Adrenal gland (tissue), 12 donors: ENCODE measurements around the gene COL17A1. TPM values are rescaled to one million over a fixed set of nuclear protein-coding genes. Genes with fewer than 3 reads are reported as not detected.

Source experiments
- DNase-seq, 7 donors: peaks; one replicate each; pipeline ENCODE4 v3.0.0-alpha.2; 2019 to 2020
- H3K27ac ChIP-seq, 5 donors: fragments of 200-600 bp; sonication (generic) in 4 of 5; 1 replicate in 3 of 5; 2 replicates in 2 of 5; pipeline versions ENCODE4 v1.5.1 to v1.8.0; 2016 to 2020; ENCODE audit warnings: mild to moderate bottlenecking in 1 of 5
- H3K27me3 ChIP-seq: fragments of 200-600 bp; 2 replicates; pipeline ENCODE4 v1.8.0; 2021
- H3K36me3 ChIP-seq, 2 donors: fragments of 200-600 bp; replicated peaks in 1 of 2; 1 replicate in 1 of 2; 2 replicates in 1 of 2; pipeline versions ENCODE4 v1.5.1 to v1.8.0; 2018 to 2022
- H3K4me1 ChIP-seq, 2 donors: fragments of 200-600 bp; replicated peaks in 1 of 2; 1 replicate in 1 of 2; 2 replicates in 1 of 2; pipeline versions ENCODE4 v1.5.1 to v1.8.0; 2018 to 2021
- H3K4me3 ChIP-seq, 4 donors: fragments of 200-600 bp; sonication (generic) in 3 of 4; one replicate each; pipeline ENCODE4 v1.5.1; 2016 to 2018
- H3K9me3 ChIP-seq, 3 donors: fragments of 200-600 bp; sonication (generic) in 1 of 3; replicated peaks in 1 of 3; 1 replicate in 2 of 3; 2 replicates in 1 of 3; pipeline versions ENCODE4 v1.5.1 to v1.8.0; 2016 to 2021
- CTCF ChIP-seq, 6 experiments: fragments of 450-650 bp in 4 of 6; fragments of 200-600 bp in 2 of 6; sonication (generic) in 1 of 6; IDR thresholded peaks; 1 replicate in 5 of 6; 2 replicates in 1 of 6; pipeline versions ENCODE4 v1.5.1 to v1.8.0; 2016 to 2021; ENCODE audit warnings: antibody characterized with exemption in 6 of 6, mild to moderate bottlenecking in 2 of 6, moderate library complexity in 1 of 6
- POLR2A ChIP-seq, 2 donors: fragments of 450-650 bp; IDR thresholded peaks; one replicate each; pipeline ENCODE4 v1.6.1; 2017; ENCODE audit warnings: antibody characterized with exemption in 2 of 2, mild to moderate bottlenecking in 2 of 2, moderate library complexity in 1 of 2
- WGBS, 4 donors: extraction: QIAGEN DNeasy Blood & Tissue Kit in 2 of 4; methylation state at CpG; one replicate each; pipeline versions ENCODE4 v1.1.5 to v1.1.7; 2013 to 2017; 5-methylcytosine and 5-hydroxymethylcytosine counted together
- intact Hi-C, 2 donors: fragments of 100-400 bp; cut with DNase I; formaldehyde crosslinking; loops; one replicate each; pipeline versions ENCODE4 v1.14.1 to v1.15.0; 2022 to 2023
- polyA plus RNA-seq, 3 donors: library from polyadenylated mRNA; stranded (reverse); fragments of 200-250 nt in 2 of 3; fragments of 350-450 nt in 1 of 3; fragmentation: Illumina TruSeq in 1 of 3; extraction: RNeasy Lipid Tissue Mini Kit (QIAGEN cat#74804) in 1 of 3; gene quantifications; one replicate each; pipeline ENCODE4 v1.2.3, GENCODE V29; 2013 to 2014
- total RNA-seq, 9 donors: library from RNA; depleted of rRNA in 4 of 9; stranded (reverse); fragments of >200 nt in 4 of 9; fragments of 120-200 nt in 1 of 9; fragmentation: NEBNext Ultra II Directional in 1 of 9; extraction: Animal tissue kit (Norgen Biotek cat#: 25700) in 1 of 9; gene quantifications; one replicate each; pipeline versions ENCODE4 v1.1.0 to v1.2.4, GENCODE V29; 2013 to 2023
- donor health status: healthy with polysubstance abuse.
- donor health status: Bipolar disorder and iron deficiency.
- donor health status: DM: yes; HTN: yes; CAD: no.
- donor health status: DM: no; HTN: no; CAD: no.
- donor health status: DM: no; HTN: no; CAD: no.
- donor health status: DM: yes; HTN: yes; CAD: no.

COL17A1 gene
- total and polyA plus RNA-seq, 12 donors, result 0.11 to 2.2 (median 0.36) TPM; not detected in 4

GRCh38 chr10:104113376-104113956, 27.8 kb upstream of the COL17A1 start:
- H3K36me3 ChIP-seq, result no peaks in the 10 kb centered on the region
- intact Hi-C loops, result no loop called here
- TF ChIP-seq CTCF (IDR thresholded peaks at IDR 0.05) (no peak), POLR2A (IDR thresholded peaks at IDR 0.05) (no peak)
- no peak overlapping the region for H3K4me3 ChIP-seq
- H3K27me3 ChIP-seq, result no peaks in the 10 kb centered on the region
- WGBS, 4 donors, result 18 to 48% (median 33%) methylated on average over 1 of the region's 1 CpG
- H3K4me1 ChIP-seq, result no peaks in the 10 kb centered on the region
- no peak overlapping the region for H3K27ac ChIP-seq
- no peak for DNase-seq
- H3K9me3 ChIP-seq, result no peaks in the 10 kb centered on the region

- 66 to 84% (median 71%) methylated on average over 3 of the region's 3 CpGs for WGBS, 4 donors
- intact Hi-C loops, result no loop called here
- TF ChIP-seq CTCF (IDR thresholded peaks at IDR 0.05), result no peak
Measured at GRCh38 chr10:104109908-104110662, 24.4 kb upstream of the COL17A1 start.

GRCh38 chr10:104104926-104105325, 19.2 kb upstream of the COL17A1 start:
- intact Hi-C loops, result no loop called here
- 91 to 99% (median 92%) methylated on average over 2 of the region's 2 CpGs for WGBS, 4 donors
- Histone ChIP-seq H3K27ac (no peak overlapping the region), H3K36me3 (no peaks in the 10 kb centered on the region), H3K9me3 (no peaks in the 10 kb centered on the region), H3K4me1 (no peaks in the 10 kb centered on the region), H3K4me3 (no peak overlapping the region), H3K27me3 (no peaks in the 10 kb centered on the region)
- DNase-seq, result no peak
- TF ChIP-seq CTCF (IDR thresholded peaks at IDR 0.05) (no peak), POLR2A (IDR thresholded peaks at IDR 0.05) (no peak)

More at GRCh38 chr10:104109908-104110662, 24.4 kb upstream of the COL17A1 start:
- Histone ChIP-seq H3K36me3 (no peaks in the 10 kb centered on the region), H3K4me3 (no peak overlapping the region), H3K27ac (no peak overlapping the region), H3K4me1 (no peaks in the 10 kb centered on the region), H3K9me3 (no peaks in the 10 kb centered on the region), H3K27me3 (no peaks in the 10 kb centered on the region)
- no peak for DNase-seq

GRCh38 chr10:104104418-104104817, 18.7 kb upstream of the COL17A1 start:
- no peak overlapping the region for H3K4me3 ChIP-seq
- DNase-seq, result no peak
- 0% methylated on average over 1 of the region's 1 CpG for WGBS, 4 donors
- TF ChIP-seq CTCF (IDR thresholded peaks at IDR 0.05) (no peak), POLR2A (IDR thresholded peaks at IDR 0.05) (no peak)
- no peaks in the 10 kb centered on the region for H3K4me1 ChIP-seq
- H3K27me3 ChIP-seq, result no peaks in the 10 kb centered on the region
- H3K9me3 ChIP-seq, result no peaks in the 10 kb centered on the region
- H3K27ac ChIP-seq, result no peak overlapping the region
- intact Hi-C loops, result no loop called here
- no peaks in the 10 kb centered on the region for H3K36me3 ChIP-seq
